ENCODE results near the gene RABL2A.
"Not testable (repeated sequence)": the region's sequence is repeated elsewhere in the genome, so short reads cannot be mapped to it uniquely, and the experiment has no call there.

Gene RABL2A

DNA sequence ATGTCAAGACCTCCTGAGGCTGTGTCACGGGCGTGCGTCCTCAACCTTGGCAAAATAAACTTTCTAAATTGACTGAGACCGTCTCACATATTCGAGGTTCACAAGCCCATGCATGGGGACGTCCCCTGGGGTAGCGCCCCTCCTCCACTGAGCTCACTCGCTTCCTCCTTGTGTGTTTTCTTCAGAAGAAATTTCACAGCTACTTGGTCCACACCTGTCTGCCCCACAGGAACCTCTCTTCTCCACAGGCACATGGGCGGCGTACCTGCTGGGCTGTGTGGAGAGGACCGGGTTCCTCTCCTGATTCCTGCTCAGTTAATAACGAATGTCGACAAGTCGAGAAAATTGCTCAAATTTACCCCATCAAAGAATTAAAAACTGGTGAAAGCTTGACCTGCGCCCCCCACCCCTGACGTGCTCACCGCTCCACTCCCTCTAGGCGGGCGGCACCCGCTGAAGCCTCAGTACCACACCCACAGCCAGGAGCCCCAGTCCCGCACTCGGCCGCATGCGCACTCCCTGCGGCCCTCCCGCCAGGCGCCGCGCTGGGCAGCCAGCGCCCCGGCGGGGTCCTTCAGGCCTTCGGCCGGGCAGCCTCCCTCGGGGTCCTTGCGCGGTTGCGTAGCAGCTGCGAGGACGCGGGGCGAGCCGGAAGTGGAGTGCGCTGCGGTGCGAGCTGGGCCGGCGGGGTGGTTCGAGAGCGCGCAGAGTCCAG lies at the start of gene RABL2A:
Gene RABL2A, plus strand, starts transcription at position 651 of the 715 bp plus-strand sequence. CDS start 1,341 bp downstream, outside the sequence.
- DNase-seq = not testable (repeated sequence)

DNA sequence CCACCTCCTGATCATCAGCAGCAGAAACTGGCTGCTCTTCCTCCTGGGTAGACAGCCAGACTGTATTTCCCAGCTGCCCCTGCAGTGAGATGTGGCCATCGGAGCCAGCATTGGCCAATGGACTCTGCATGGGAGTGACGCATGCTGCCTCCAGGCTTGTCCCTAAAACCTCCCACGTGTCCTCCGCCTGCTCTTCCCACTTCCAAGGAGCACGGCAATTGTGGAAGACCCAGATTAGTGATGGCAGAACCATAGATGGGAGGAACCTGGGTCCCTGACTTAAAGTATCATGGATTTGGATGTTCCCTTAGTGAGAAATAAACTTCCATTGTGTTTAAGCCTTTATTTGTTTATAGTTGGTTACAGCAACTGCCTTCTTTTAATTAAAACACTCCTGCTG lies 48.6 kb upstream of the RABL2A start:
- not testable (repeated sequence) for DNase-seq

DNA sequence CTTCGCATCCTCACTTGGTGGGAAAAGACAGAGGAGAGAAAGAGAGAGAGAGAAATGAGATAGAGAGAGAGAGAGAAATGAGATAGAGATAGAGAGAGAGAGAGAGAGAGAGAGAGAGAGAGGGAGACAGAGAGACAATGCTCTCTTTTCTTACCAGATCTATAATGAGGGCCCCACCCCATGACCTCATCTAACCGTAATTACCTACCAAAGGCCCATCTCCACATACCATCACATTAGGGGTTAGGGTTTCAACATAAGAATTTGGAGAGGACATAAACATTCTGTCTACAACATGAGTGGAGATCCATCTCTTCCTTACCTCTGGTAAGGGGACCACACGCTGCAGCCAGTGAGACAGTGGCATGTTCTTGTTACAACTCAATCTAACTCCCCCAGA lies 44.6 kb upstream of the RABL2A start:
- not testable (repeated sequence) for DNase-seq

DNA sequence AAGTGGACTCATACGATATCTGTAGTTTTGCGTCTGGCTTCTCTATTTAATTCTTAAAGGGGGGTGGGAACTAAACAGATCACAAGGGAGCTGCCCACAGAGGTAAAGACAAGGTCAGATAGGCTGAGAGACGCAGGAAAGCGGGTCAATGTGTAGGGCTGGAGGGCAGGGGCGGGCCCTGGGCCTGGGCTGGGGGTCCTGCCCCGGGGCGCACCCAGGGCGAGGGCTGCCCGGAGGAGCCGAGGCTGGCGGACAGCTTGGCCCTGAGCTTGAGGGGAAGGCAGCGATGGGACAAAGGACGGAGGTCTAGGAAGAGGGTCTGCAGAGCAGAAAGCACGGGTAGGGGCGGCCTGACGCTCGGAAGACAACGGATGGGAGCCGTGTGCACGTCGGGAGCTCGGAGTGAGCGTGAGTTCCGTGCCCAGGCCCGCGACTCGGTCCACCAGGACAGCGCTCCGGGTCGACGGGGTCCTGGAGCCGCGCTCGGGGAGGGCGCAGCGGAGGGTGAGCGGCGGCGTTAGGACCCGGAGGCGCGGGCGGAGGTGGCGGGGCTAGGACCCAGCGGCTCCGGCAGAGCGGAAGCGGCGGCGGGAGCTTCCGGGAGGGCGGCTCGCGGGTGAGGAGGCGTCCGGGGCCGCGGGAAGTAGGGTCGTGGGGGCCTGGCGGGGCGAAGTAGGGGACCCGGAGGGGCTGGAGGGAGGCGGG lies 43.4 kb upstream of the RABL2A start:
- DNase-seq = not testable (repeated sequence)

DNA sequence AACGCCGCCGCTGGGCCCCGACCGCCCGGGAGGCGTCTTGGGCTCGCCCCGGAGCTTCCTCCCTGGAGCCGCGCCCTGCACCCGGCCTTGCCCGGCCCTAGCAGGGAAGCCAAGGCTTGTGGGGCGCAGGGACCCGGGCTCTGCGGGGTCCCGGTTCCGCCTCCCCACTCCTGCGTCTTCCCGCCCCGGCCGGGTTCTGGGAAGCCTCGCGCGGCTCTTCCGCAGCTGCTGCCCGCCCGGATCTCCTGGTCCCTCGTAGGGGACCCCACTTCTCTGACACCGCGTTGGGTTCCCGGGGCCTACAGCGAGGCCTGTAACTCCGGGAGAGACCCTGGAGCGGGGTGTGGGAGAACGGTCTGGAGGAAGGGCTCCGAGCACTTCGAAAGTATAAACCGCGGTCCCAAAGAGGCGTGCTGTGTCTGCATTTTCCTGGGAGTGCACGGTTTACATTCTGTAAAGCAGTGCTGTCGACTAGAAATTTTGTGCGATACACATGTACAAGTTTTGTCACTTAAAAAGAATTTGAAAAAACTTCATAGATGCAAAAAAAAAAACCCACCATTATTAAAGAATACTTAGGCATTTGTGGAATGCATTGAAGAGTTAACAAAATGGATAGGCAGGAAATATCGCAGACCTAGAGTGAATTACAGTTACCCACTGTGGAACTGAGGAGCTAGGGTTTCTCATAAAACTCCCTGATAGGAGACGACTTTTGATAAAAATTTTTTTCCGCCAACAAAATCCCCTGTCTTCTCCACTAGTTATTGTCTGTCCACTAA lies 42.6 kb upstream of the RABL2A start:
- DNase-seq = not testable (repeated sequence)

DNA sequence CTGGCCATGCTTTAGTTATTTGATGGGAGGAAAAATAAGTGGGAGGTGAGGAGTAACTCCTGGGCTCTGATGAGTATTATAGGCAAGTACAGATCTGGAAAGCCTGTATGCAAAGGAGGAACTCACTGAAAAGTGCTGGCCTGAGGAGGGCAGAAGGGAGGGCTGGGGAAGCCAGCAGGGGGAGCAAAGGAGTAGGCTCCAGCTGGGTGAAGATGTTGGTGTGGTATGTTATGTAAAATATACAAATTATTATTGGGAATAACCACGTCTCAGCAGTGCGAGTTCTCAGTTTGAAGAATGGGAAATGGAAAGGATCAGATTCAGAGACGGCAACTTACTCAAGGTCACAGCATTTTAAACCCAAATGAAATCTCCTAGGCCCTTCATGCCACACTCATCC lies 39.9 kb upstream of the RABL2A start:
- not testable (repeated sequence) for DNase-seq

DNA sequence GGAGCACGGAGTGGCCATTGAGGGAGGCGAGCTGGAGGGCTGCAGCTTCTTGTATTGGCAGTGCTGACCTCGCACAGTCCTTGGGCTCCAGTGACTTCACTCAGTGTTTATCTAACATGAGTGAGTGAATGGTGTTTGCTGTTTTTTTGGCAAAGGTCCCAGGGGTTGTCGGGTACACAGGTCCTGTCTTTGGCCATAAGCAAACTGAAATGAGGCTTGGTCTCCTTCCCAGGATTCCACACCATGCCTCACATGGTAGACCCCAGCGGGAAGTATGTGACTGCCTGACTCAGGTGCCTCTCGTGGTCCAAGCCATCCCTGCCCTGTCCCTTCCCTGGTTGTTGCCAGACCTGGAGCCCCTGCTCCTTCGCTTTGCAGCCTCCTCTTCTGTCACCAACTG lies 37.5 kb upstream of the RABL2A start:
- DNase-seq = not testable (repeated sequence)

DNA sequence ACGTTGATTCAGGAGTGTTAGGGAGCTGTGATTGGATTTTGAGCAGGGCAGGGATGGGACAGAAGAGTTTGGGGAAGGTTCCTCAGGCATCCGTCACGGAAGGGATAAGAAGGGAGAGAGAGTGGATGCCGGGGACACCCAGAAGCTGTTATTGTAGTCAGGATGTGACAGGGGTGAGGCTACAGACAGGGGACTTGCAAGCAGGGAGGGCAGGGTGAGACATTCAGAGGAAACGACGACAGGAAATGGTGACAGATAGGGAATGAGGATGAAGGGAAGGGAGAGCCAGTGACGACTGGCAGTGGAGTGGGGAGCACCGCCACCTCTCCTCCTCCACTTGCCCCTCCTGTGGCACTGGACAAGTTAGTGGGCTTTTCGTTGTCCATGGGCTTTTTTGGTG lies 35.1 kb upstream of the RABL2A start:
- not testable (repeated sequence) for DNase-seq

DNA sequence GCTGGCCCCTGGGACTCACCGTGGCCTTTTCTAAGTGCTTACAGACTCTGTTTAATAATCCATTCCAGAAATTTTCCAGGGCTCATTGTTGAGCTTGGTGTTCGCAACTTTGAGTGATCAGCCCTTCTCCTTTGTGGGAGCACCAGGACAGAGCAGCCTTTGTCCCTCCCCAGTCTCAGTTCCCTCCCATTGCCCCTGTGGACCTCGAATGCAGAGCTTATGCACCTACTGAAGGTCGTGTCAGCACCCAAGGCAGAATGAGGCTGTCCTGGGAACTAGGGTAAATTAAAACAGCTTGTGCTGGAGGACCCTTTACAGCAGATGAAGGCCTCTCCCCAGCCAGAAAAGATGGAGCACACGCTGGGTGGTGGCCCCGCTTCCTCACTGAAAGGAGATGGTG lies 33.8 kb upstream of the RABL2A start:
- DNase-seq = not testable (repeated sequence)

DNA sequence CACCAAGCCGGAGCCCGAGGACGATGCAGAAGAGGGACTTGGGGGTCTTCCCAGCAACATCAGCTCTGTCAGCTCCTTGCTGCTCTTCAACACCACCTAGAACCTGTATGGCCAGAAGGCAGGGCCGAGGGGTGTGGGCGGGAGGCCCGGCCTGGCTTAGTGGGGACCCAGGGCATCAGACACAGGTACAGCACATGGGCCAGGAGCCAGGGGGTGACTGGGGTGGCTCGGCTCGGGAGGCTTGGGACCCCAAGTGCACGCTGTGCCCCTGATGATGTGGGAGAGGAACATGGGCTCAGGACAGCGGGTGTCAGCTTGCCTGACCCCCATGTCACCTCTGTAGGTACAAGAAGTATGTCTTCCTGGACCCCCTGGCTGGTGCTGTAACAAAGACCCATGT lies 31.3 kb upstream of the RABL2A start:
- DNase-seq = not testable (repeated sequence)

DNA sequence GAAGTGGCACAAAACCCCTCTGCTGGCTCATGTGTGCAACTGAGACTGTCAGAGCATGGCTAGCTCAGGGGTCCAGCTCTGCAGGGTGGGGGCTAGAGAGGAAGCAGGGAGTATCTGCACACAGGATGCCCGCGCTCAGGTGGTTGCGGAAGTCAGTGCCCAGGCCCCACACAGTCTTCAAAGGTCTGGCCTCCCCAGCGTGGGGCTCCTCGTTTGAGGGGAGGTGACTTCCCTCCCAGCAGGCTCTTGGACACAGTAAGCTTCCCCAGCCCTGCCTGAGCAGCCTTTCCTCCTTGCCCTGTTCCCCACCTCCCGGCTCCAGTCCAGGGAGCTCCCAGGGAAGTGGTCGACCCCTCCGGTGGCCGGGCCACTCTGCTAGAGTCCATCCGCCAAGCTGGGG lies 29.9 kb upstream of the RABL2A start:
- not testable (repeated sequence) for DNase-seq

DNA sequence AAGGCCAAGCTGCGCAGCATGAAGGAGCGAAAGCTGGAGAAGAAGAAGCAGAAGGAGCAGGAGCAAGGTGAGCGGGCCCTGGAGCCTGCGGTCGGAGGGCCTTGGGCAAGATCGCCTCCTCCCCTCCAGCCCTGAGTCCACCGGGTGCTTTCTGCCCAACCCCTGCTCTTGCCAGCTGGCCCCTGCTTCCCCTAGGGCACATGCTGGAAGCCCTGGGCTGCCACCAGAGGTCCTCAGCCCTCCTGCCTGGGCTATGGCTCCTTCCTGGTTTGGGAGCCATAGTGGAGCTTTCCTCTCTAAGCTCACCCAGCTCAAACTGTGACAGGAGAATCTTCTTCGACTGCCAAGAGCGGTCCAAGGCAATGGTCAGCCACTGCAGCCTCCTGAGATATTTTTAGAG lies 29.5 kb upstream of the RABL2A start:
- DNase-seq = not testable (repeated sequence)

DNA sequence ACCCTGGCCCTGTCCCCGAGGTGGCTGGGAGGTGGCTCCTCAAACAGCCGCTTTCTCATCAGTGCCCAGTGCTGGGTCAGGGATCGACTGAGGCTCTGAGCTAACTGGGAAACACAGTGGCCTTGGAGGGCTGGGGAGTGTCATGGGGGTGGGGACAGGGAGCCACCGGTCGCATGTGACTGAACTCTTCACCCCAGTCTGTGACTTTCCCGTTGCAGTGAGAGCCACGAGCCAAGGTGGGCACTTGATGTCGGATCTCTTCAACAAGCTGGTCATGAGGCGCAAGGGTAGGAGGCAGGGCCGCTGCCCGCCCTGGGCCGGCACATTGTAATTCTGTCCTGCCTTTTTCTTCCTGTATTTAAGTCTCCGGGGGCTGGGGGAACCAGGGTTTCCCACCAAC lies 28.9 kb upstream of the RABL2A start:
- not testable (repeated sequence) for DNase-seq

DNA sequence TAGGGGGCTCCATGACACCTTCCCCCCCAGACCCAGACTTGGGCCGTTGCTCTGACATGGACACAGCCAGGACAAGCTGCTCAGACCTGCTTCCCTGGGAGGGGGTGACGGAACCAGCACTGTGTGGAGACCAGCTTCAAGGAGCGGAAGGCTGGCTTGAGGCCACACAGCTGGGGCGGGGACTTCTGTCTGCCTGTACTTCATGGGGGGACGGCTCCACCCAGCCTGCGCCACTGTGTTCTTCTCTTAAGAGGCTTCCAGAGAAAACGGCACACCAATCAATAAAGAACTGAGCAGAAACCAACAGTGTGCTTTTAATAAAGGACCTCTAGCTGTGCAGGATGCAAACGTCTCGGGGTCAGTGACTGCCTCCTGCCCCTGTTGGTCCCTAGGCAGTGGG lies 28.3 kb upstream of the RABL2A start:
- not testable (repeated sequence) for DNase-seq

DNA sequence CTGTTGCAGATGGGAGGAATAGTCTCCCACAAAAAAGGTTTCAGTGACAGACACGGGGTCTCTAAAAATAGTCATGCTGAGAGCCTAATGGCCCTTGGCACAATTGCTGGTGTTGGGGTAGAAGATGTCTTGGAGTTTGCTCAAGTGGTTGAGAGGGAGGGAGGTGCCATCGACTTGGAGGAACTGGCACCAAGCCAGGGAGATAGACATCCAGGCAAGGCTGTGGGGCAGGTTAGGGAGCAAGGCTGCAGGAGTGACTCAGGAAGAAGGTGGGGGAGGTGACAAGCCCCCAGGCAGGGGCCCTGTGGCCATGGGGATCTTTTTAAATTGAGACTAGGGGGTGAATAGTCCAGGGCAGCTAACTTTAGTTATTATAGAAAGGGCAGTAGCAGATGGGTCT lies 27.9 kb upstream of the RABL2A start:
- not testable (repeated sequence) for DNase-seq

DNA sequence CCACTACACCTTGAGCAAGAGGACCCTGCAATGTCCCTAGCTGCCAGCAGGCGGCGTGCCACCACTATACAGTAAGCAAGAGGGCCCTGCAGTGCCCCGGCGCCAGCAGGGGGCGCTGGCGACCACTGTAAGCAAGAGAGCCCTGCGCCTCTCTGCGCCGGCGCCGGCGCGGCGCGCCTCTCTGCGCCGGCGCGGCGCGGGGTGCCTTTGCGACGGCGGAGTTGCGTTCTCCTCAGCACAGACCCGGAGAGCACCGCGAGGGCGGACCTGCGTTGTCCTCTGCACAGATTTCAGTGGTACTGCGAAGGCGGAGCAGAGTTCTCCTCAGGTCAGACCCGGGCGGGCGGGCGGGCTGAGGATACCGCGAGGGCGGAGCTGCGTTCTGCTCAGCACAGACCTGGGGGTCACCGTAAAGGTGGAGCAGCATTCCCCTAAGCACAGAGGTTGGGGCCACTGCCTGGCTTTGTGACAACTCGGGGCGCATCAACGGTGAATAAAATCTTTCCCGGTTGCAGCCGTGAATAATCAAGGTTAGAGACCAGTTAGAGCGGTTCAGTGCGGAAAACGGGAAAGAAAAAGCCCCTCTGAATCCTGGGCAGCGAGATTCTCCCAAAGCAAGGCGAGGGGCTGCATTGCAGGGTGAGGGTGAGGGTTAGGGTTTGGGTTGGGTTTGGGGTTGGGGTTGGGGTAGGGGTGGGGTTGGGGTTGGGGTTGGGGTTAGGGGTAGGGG lies 24.9 kb upstream of the RABL2A start:
- not testable (repeated sequence) for DNase-seq

DNA sequence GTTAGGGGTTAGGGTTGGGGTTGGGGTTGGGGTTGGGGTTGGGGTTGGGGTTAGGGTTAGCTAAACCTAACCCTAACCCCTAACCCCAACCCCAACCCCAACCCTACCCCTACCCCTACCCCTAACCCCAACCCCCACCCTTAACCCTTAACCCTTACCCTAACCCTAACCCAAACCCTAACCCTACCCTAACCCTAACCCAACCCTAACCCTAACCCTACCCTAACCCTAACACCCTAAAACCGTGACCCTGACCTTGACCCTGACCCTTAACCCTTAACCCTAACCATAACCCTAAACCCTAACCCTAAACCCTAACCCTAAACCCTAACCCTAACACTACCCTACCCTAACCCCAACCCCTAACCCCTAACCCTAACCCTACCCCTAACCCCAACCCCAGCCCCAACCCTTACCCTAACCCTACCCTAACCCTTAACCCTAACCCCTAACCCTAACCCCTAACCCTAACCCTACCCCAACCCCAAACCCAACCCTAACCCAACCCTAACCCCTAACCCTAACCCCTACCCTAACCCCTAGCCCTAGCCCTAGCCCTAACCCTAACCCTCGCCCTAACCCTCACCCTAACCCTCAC lies 24.1 kb upstream of the RABL2A start:
- no peak for DNase-seq

DNA sequence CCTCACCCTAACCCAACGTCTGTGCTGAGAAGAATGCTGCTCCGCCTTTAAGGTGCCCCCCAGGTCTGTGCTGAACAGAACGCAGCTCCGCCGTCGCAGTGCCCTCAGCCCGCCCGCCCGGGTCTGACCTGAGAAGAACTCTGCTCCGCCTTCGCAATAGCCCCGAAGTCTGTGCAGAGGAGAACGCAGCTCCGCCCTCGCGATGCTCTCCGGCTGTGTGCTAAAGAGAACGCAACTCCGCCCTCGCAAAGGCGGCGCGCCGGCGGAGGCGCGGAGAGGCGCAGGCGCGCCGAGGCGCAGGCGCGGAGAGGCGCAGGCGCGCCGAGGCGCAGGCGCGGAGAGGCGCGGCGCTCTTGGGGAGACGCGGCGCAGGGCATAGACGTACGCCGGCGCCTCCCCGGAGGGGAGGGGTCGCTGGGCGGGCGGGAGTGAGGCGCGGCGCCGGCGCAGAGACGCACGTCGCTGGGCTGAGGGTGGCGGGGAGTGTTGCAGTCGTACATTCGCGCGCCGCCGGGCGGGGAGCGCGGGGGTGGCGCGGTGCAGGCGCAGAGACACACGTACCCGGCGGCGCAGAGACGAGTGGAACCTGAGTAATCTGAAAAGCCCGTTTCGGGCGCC lies 23.5 kb upstream of the RABL2A start:
- DNase-seq = not testable (repeated sequence)

DNA sequence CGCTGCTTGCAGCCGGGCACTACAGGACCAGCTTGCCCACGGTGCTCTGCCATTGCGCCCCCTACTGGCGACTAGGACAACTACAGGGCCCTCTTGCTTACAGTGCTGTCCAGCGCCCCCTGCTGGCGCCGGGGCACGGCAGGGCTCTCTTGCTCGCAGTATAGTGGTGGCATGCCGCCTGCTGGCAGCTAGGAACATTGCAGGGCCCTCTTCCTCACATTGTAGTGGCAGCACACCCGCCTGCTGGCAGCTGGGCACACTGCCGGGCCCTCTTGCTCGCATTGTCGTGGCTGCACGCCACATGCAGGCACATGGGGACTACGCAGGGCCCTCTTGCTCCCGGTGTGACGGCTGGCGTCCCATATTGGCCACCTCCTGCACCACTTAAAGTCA lies 23.0 kb upstream of the RABL2A start:
- DNase-seq = not testable (repeated sequence)

DNA sequence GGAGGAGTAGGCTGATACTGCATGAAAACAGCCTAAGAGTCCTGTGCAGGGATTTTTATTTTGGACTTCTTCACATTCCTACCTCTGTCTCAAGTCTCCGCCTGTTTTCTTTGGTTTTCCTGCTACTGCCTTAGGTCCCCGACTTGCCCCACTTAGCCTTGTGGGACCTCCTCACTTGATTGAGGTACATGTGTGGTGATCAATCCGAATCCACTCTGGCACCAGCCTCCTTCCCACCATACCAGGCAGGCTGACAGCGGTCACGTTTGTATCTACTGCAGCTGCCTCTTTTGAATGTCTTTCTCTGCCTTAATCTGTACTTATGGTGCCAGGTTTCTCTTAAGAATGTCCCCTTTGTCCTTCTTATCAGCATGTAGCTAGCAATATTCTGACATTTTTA lies 22.4 kb upstream of the RABL2A start:
- not testable (repeated sequence) for DNase-seq

DNA sequence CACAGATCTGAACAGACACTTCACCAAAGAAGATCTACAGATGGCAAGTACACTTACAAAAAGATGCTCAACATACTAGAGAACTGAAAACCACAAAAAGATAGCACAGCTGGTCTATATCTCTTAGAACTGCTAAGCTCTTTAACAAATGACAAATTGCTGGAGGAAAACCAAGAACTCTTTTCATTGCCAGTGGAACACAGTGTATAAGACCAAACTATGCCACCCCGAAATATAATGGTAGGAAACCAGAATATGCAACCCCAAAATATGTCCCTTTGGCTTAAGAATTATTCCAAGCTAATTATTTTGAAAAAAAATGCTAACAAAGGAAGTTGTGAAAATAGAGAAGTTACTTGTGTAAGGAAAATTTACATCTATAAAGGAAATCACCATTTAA lies 21.0 kb upstream of the RABL2A start:
- DNase-seq = not testable (repeated sequence)

DNA sequence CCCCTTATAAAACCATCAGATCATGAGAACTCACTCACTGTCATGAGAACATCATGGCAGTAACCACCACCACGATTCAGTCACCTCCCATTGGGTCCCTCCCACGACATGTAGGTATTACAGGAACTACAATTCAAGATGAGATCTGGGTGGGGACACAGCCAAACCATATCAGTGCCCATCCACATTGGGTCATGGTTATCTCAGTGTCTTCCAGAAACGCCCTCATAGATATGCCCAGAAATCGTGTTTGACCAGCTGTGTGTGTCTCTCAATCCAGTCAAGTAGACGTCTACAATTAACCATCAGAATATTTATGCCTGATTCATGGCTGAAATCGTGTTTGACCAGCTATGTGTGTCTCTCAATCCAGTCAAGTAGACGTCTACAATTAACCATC lies 17.2 kb upstream of the RABL2A start:
- DNase-seq = not testable (repeated sequence)

Measured in DMS79 (cell line).